Neural cell (in vitro differentiated cells): Measurements from ENCODE around the gene NR5A2. TPM values are rescaled to one million over a fixed set of nuclear protein-coding genes. Genes with fewer than 3 reads are reported as not detected.

ENCODE experiments used
- H2AFZ ChIP-seq: fragments of 200-600, 300-800 bp; sonication (generic), shearing (Covaris generic); 2 replicates; pipeline ENCODE4 v1.6.0; 2014; ENCODE audit warnings: low read depth, mild to moderate bottlenecking, antibody characterized with exemption, low read length, moderate library complexity
- H3F3A ChIP-seq: fragments of 200-600 bp; shearing (Covaris generic); 2 replicates; pipeline ENCODE4 v1.6.1; 2016; ENCODE audit warnings: mild to moderate bottlenecking, moderate library complexity, mixed read lengths, antibody characterized with exemption, low read length; ENCODE audit not compliant: insufficient read depth, poor library complexity, severe bottlenecking
- H3K27ac ChIP-seq: fragments of 200-600, 300-800 bp; sonication (generic), shearing (Covaris generic); 2 replicates; pipeline ENCODE4 v1.5.1; 2014; ENCODE audit warnings: mild to moderate bottlenecking, low read length, moderate library complexity
- H3K27me3 ChIP-seq: fragments of 300-800, 200-600 bp; sonication (generic), shearing (Covaris generic); 2 replicates; pipeline ENCODE4 v1.6.0; 2014; ENCODE audit warnings: mild to moderate bottlenecking, low read depth, low read length, moderate library complexity; ENCODE audit not compliant: insufficient read depth
- H3K36me3 ChIP-seq: fragments of 300-800, 200-600 bp; sonication (generic), shearing (Covaris generic); 2 replicates; pipeline ENCODE4 v1.5.1; 2014; ENCODE audit warnings: mild to moderate bottlenecking, antibody characterized with exemption, low read length, moderate library complexity; ENCODE audit not compliant: insufficient read depth
- H3K4me2 ChIP-seq: fragments of 300-800, 200-600 bp; sonication (generic), shearing (Covaris generic); 2 replicates; pipeline ENCODE4 v1.6.0; 2014; ENCODE audit warnings: mild to moderate bottlenecking, low read length
- H3K4me3 ChIP-seq: fragments of 300-800, 200-600 bp; sonication (generic), shearing (Covaris generic); 2 replicates; pipeline ENCODE4 v1.5.1; 2014; ENCODE audit warnings: mild to moderate bottlenecking, low read length, moderate library complexity
- H3K79me2 ChIP-seq: fragments of 200-600 bp; shearing (Covaris generic); replicated peaks from 2 replicates; pipeline ENCODE4 v1.6.0; 2014; ENCODE audit warnings: mild to moderate bottlenecking, low read length, moderate library complexity; ENCODE audit not compliant: insufficient read depth
- H3K9ac ChIP-seq: fragments of 300-800, 200-600 bp; sonication (generic), shearing (Covaris generic); 2 replicates; pipeline ENCODE4 v1.6.1; 2016; ENCODE audit warnings: mild to moderate bottlenecking, low read length, mixed read lengths
- H3K9me2 ChIP-seq: fragments of 200-600 bp; shearing (Covaris generic); 2 replicates; pipeline ENCODE4 v1.6.1; 2016; ENCODE audit warnings: mild to moderate bottlenecking, low read length, mixed read lengths; ENCODE audit not compliant: insufficient read depth
- H3K9me3 ChIP-seq: fragments of 200-600, 300-800 bp; sonication (generic), shearing (Covaris generic); 2 replicates; pipeline ENCODE4 v1.6.1; 2016; ENCODE audit warnings: mild to moderate bottlenecking, mixed run types, low read length, moderate library complexity, mixed read lengths
- H4K20me1 ChIP-seq: fragments of 200-600 bp; shearing (Covaris generic); 2 replicates; pipeline ENCODE4 v1.6.1; 2016; ENCODE audit warnings: mild to moderate bottlenecking, mixed run types; ENCODE audit not compliant: insufficient read depth
- CTCF ChIP-seq: fragments of 450-650 bp; IDR thresholded peaks from 2 replicates; pipeline ENCODE4 v1.5.1; 2014; ENCODE audit warnings: antibody characterized with exemption, mild to moderate bottlenecking, moderate library complexity; ENCODE audit not compliant: poor library complexity, severe bottlenecking
- EP300 ChIP-seq: fragments of 450-650 bp; conservative IDR thresholded peaks from 2 replicates; pipeline ENCODE4 v1.6.1; 2014; ENCODE audit warnings: antibody characterized with exemption, mild to moderate bottlenecking, moderate library complexity; ENCODE audit not compliant: poor library complexity, severe bottlenecking
- EZH2 ChIP-seq: fragments of 200-600, 300-800 bp; shearing (Covaris generic), sonication (generic); IDR thresholded peaks from 2 replicates; pipeline ENCODE4 v1.6.1; 2014; ENCODE audit warnings: antibody characterized with exemption, low read length, borderline replicate concordance, mild to moderate bottlenecking; ENCODE audit not compliant: insufficient read depth, poor library complexity, severe bottlenecking
- MXI1 ChIP-seq: fragments of 450-650 bp; conservative IDR thresholded peaks from 2 replicates; pipeline ENCODE4 v1.6.1; 2014; ENCODE audit warnings: antibody characterized with exemption, mild to moderate bottlenecking; ENCODE audit not compliant: poor library complexity, severe bottlenecking
- POLR2AphosphoS5 ChIP-seq: IDR thresholded peaks from 2 replicates; pipeline ENCODE4 v1.6.1; 2012
- RAD21 ChIP-seq: fragments of 450-650 bp; conservative IDR thresholded peaks from 2 replicates; pipeline ENCODE4 v1.6.1; 2014; ENCODE audit warnings: antibody characterized with exemption, mild to moderate bottlenecking, moderate library complexity
- REST ChIP-seq: IDR thresholded peaks from 2 replicates; pipeline ENCODE4 v1.6.1; 2012; ENCODE audit warnings: borderline replicate concordance
- SMC3 ChIP-seq: fragments of 450-650 bp; conservative IDR thresholded peaks from 2 replicates; pipeline ENCODE4 v1.6.1; 2014; ENCODE audit warnings: antibody characterized with exemption, mild to moderate bottlenecking, moderate library complexity; ENCODE audit not compliant: poor library complexity
- TAF1 ChIP-seq: IDR thresholded peaks from 2 replicates; pipeline ENCODE4 v1.6.1; 2012; ENCODE audit warnings: low read depth
- polyA plus RNA-seq: library from polyadenylated mRNA; depleted of rRNA; stranded (reverse); fragments of >200 nt; gene quantifications from 2 replicates; pipeline ENCODE4 v1.2.3, GENCODE V29; 2014

Gene NR5A2
- polyA plus RNA-seq, 1 donor from 2014 or later, result not detected

- no peaks in the 10 kb centered on the region for H3K36me3 ChIP-seq
- H3K27me3 ChIP-seq, result no peaks in the 10 kb centered on the region
- H3K4me2 ChIP-seq, result no peak overlapping the region
- H3K9me3 ChIP-seq, result no peaks in the 10 kb centered on the region
- H4K20me1 ChIP-seq, result no peaks in the 10 kb centered on the region
- H3K27ac ChIP-seq, result no peak overlapping the region
- no peak overlapping the region for H2AFZ ChIP-seq
- TF ChIP-seq EP300, result no peak
- H3K79me2 ChIP-seq, result no peaks in the 10 kb centered on the region
- no peaks in the 10 kb centered on the region for H3F3A ChIP-seq
- no peaks in the 10 kb centered on the region for H3K9me2 ChIP-seq
- no peak overlapping the region for H3K9ac ChIP-seq
- H3K4me3 ChIP-seq, result no peak overlapping the region
These were observed 177.9 kb downstream of the NR5A2 start for GRCh38 chr1:200205216-200205995.

- no peaks in the 10 kb centered on the region for H3K27me3 ChIP-seq
- H4K20me1 ChIP-seq, result no peaks in the 10 kb centered on the region
- no peak overlapping the region for H2AFZ ChIP-seq
- no peaks in the 10 kb centered on the region for H3K9me3 ChIP-seq
- H3K9ac ChIP-seq, result no peak overlapping the region
- H3K27ac ChIP-seq, result no peak overlapping the region
- H3K36me3 ChIP-seq, result no peaks in the 10 kb centered on the region
- no peak for TF ChIP-seq TAF1
- no peak for TF ChIP-seq EZH2
- TF ChIP-seq RAD21, result no peak
- no peak for TF ChIP-seq SMC3
- TF ChIP-seq REST, result no peak
- no peak for TF ChIP-seq EP300
- TF ChIP-seq MXI1, result no peak
- no peak for TF ChIP-seq POLR2AphosphoS5
- TF ChIP-seq CTCF, result no peak
- H3K79me2 ChIP-seq, result no peaks in the 10 kb centered on the region
- no peaks in the 10 kb centered on the region for H3K9me2 ChIP-seq
- no peaks in the 10 kb centered on the region for H3F3A ChIP-seq
- H3K4me2 ChIP-seq, result no peak overlapping the region
- H3K4me3 ChIP-seq, result no peak overlapping the region
These were observed 178.8 kb downstream of the NR5A2 start for GRCh38 chr1:200206340-200206739.
